ENCODE results near the gene RIBC2.

The RIBC2 gene

GRCh38 chr22:45420011-45420410, 6.5 kb downstream of the RIBC2 start:
- no peak overlapping the region for H3K27ac ChIP-seq
- TF ChIP-seq ZFX (IDR thresholded peaks at IDR 0.05) (no peak), CTCF (conservative IDR thresholded peaks at IDR 0.05) (no peak)

- TF ChIP-seq CTCF (conservative IDR thresholded peaks at IDR 0.05): no peak
- no peak for TF ChIP-seq ZFX (IDR thresholded peaks at IDR 0.05)
- H3K27ac ChIP-seq: no peak overlapping the region
Measured at GRCh38 chr22:45420539-45420938, 7.0 kb downstream of the RIBC2 start.

- no peak overlapping the region for H3K27ac ChIP-seq
- TF ChIP-seq ZFX (IDR thresholded peaks at IDR 0.05) (no peak), CTCF (conservative IDR thresholded peaks at IDR 0.05) (no peak)
Measured at GRCh38 chr22:45421349-45422055, 8.0 kb downstream of the RIBC2 start.

- no peak overlapping the region for H3K27ac ChIP-seq
- TF ChIP-seq ZFX (IDR thresholded peaks at IDR 0.05) (no peak), CTCF (conservative IDR thresholded peaks at IDR 0.05) (no peak)
Measured at GRCh38 chr22:45422237-45422983, 8.9 kb downstream of the RIBC2 start.

GRCh38 chr22:45423524-45423923, 10.0 kb downstream of the RIBC2 start:
- no peak overlapping the region for H3K27ac ChIP-seq
- no peak for TF ChIP-seq ZFX (IDR thresholded peaks at IDR 0.05)
- no peak for TF ChIP-seq CTCF (conservative IDR thresholded peaks at IDR 0.05)

GRCh38 chr22:45424241-45424731, 10.8 kb downstream of the RIBC2 start:
- H3K27ac ChIP-seq: no peak overlapping the region
- no peak for TF ChIP-seq CTCF (conservative IDR thresholded peaks at IDR 0.05)
- no peak for TF ChIP-seq ZFX (IDR thresholded peaks at IDR 0.05)

- no peak overlapping the region for H3K27ac ChIP-seq
- no peak for TF ChIP-seq CTCF (conservative IDR thresholded peaks at IDR 0.05)
- TF ChIP-seq ZFX (IDR thresholded peaks at IDR 0.05): no peak
Measured at GRCh38 chr22:45425101-45425500, 11.6 kb downstream of the RIBC2 start.

Measured in C4-2B (cell line).